ENCODE results near the gene PCNT. TPM values are rescaled to one million over a fixed set of nuclear protein-coding genes. Genes with fewer than 3 reads are reported as not detected.

PCNT gene
- total and polyA plus RNA-seq, 2 of the 4 experiments (the other 2 are of a cell fraction), result 10.0 to 19.4 TPM

GRCh38 chr21:46483300-46484295 lies 159.6 kb downstream of the PCNT start:
- no peak overlapping the region for H3K56ac ChIP-seq (ENCODE audit: extremely low read depth, insufficient read depth, low read length)
- TF ChIP-seq RFX5 (IDR thresholded peaks at IDR 0.05; ENCODE audit: low read depth, low read length) (no peak), RCOR1 (IDR thresholded peaks at IDR 0.05; ENCODE audit: insufficient replicate concordance, low read length) (no peak), BHLHE40 (IDR thresholded peaks at IDR 0.05; ENCODE audit: low read depth, low read length) (no peak), ELK1 (IDR thresholded peaks at IDR 0.05; ENCODE audit: borderline replicate concordance, low read depth, low read length) (no peak), MXI1 (IDR thresholded peaks at IDR 0.05; ENCODE audit: borderline replicate concordance, low read depth, low read length) (no peak), FOS (IDR thresholded peaks at IDR 0.05; ENCODE audit: low read depth, low read length) (no peak), NFE2L2 (IDR thresholded peaks at IDR 0.05; ENCODE audit: low read depth, low read length) (no peak), MAZ (IDR thresholded peaks at IDR 0.05; ENCODE audit: borderline replicate concordance, low read depth, low read length) (no peak), CHD1 (IDR thresholded peaks at IDR 0.05; ENCODE audit: low read depth, low read length) (no peak), SMC3 (IDR thresholded peaks at IDR 0.05; ENCODE audit: low read depth, low read length) (no peak), CEBPB (IDR thresholded peaks at IDR 0.05; ENCODE audit: low read depth, low read length) (no peak), MAFK (IDR thresholded peaks at IDR 0.05; ENCODE audit: low read depth, low read length) (no peak)
- TF ChIP-seq, protein P1, sequence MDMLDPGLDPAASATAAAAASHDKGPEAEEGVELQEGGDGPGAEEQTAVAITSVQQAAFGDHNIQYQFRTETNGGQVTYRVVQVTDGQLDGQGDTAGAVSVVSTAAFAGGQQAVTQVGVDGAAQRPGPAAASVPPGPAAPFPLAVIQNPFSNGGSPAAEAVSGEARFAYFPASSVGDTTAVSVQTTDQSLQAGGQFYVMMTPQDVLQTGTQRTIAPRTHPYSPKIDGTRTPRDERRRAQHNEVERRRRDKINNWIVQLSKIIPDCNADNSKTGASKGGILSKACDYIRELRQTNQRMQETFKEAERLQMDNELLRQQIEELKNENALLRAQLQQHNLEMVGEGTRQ (IDR thresholded peaks at IDR 0.05; ENCODE audit: low read depth, low read length), result no peak
- TF ChIP-seq, protein P2, sequence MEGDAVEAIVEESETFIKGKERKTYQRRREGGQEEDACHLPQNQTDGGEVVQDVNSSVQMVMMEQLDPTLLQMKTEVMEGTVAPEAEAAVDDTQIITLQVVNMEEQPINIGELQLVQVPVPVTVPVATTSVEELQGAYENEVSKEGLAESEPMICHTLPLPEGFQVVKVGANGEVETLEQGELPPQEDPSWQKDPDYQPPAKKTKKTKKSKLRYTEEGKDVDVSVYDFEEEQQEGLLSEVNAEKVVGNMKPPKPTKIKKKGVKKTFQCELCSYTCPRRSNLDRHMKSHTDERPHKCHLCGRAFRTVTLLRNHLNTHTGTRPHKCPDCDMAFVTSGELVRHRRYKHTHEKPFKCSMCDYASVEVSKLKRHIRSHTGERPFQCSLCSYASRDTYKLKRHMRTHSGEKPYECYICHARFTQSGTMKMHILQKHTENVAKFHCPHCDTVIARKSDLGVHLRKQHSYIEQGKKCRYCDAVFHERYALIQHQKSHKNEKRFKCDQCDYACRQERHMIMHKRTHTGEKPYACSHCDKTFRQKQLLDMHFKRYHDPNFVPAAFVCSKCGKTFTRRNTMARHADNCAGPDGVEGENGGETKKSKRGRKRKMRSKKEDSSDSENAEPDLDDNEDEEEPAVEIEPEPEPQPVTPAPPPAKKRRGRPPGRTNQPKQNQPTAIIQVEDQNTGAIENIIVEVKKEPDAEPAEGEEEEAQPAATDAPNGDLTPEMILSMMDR (conservative IDR thresholded peaks at IDR 0.05; ENCODE audit: low read depth, low read length), result no peak

More at GRCh38 chr21:46483300-46484295, 159.6 kb downstream of the PCNT start:
- in situ Hi-C loops (cut with MboI; ENCODE audit: low sequenced_read_pairs), result no loop called here
- 0 out of 2 replicates have a peak, but pooled peaks cover 2% of the 10 kb centered on the region for H3K4me1 ChIP-seq (ENCODE audit: control insufficient read depth, insufficient read depth, low read length)
- no peak overlapping the region for H2AK5ac ChIP-seq (ENCODE audit: low read depth, low read length)
- no peak overlapping the region for H4K8ac ChIP-seq (ENCODE audit: low read depth in 2 of 2, low read length in 2 of 2)
- ChIA-PET POLR2A (ENCODE audit: unreplicated experiment) (no interaction called here), CTCF (no interaction called here)
- no peaks in the 10 kb centered on the region for H3K9me3 ChIP-seq (ENCODE audit: control insufficient read depth, insufficient read depth, low read length)
- no peak overlapping the region for H3K27ac ChIP-seq (ENCODE audit: insufficient read depth, low read length)
- no peak overlapping the region for H2BK5ac ChIP-seq (ENCODE audit: low read depth, low read length, poor library complexity, severe bottlenecking)
- no TSS peak for BruUV-seq (replicated peaks)
- H3K36me3 ChIP-seq (ENCODE audit: control insufficient read depth, insufficient read depth, low read length), result peaks cover 5% of the 10 kb centered on the region
- no peak overlapping the region for H2AFZ ChIP-seq (replicated peaks; ENCODE audit: low read length, poor library complexity)
- H3K79me1 ChIP-seq (ENCODE audit: low read depth in 1 of 2, low read length in 2 of 2), result peaks cover 37 to 64% of the 10 kb centered on the region in 2 experiments
- peaks cover 9% of the 10 kb centered on the region for H3K9me1 ChIP-seq (ENCODE audit: insufficient read depth, low read length)
- H4K5ac ChIP-seq (ENCODE audit: low read depth, low read length), result no peak overlapping the region
- no peak overlapping the region for H3K4me3 ChIP-seq (ENCODE audit: insufficient read depth, low read depth, low read length)
- H3K14ac ChIP-seq (replicated peaks; ENCODE audit: low read depth, low read length), result no peak overlapping the region
- dilution Hi-C loops (cut with HindIII; ENCODE audit: low sequenced_read_pairs, unreplicated experiment), result no loop called here
- H3K27me3 ChIP-seq (ENCODE audit: control insufficient read depth, insufficient read depth, low read length), result no peaks in the 10 kb centered on the region
- DNase-seq (no peak), ATAC-seq (ENCODE audit: low read depth) (no peak; the same call in 1 of the 2 replicates)
- intact Hi-C loops (cut with micrococcal nuclease), result no loop called here
- H4K91ac ChIP-seq (ENCODE audit: insufficient read depth, low read depth, low read length), result no peak overlapping the region
- no peak overlapping the region for H3K23ac ChIP-seq (ENCODE audit: low read depth, low read length)
- H3K4me2 ChIP-seq (ENCODE audit: low read depth, low read length), result no peak overlapping the region
- no peak overlapping the region for H3K18ac ChIP-seq (ENCODE audit: low read depth, low read length)
- no peak overlapping the region for H3K9ac ChIP-seq (ENCODE audit: low read depth, low read length)
- H2BK120ac ChIP-seq (ENCODE audit: low read depth, low read length), result no peak overlapping the region
- peaks cover 15% of the 10 kb centered on the region; the same call in 1 of the 2 replicates for H4K20me1 ChIP-seq (ENCODE audit: insufficient read depth, low read length)
- H2BK20ac ChIP-seq (ENCODE audit: low read depth, low read length), result no peak overlapping the region
- H2AK9ac ChIP-seq (replicated peaks; ENCODE audit: low read depth, low read length, poor library complexity), result no peak overlapping the region
- H3K4ac ChIP-seq (ENCODE audit: low read depth, low read length), result no peak overlapping the region
- no peak overlapping the region for H2BK15ac ChIP-seq (ENCODE audit: low read depth, low read length)
- WGBS, 2 experiments (ENCODE audit: extremely low coverage in 2 of 2, insufficient read length in 1 of 2), result no CpG with 5 or more reads among the region's 6 CpGs
